HL-60 (cell line): ENCODE results near the gene FYN.

ENCODE experiments used
- TF ChIP-seq, protein P1 (sequence below): IDR thresholded peaks from 2 replicates; pipeline ENCODE4 v1.6.1; 2012; ENCODE audit warnings: low read depth; ENCODE audit not compliant: insufficient replicate concordance
- TF ChIP-seq, protein P2 (sequence below): IDR thresholded peaks from one replicate; pipeline ENCODE4 v1.5.1; 2011; ENCODE audit warnings: low read length, control low read depth, inconsistent platforms; ENCODE audit not compliant: insufficient read depth

DNA sequence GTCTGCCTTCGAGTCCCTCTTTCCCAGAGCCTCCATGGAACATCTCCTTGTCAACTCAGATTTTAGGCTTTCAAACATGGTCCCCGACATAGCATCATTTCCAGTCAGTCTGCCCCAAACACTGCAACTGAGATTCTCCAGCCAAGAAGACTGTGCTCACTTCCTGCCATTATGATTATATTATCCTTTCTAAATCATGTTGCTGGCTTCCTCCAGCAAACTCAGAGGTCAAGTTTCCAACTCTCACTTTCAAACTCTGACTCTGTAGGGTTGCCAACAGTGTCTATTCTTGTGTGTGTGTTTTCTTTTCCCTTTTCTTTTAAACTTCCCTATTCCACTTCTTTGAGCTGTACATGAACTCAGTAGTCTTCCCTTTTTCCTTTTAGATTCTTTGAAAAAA, 206.4 kb downstream of the FYN start:
- TF ChIP-seq, protein P1, sequence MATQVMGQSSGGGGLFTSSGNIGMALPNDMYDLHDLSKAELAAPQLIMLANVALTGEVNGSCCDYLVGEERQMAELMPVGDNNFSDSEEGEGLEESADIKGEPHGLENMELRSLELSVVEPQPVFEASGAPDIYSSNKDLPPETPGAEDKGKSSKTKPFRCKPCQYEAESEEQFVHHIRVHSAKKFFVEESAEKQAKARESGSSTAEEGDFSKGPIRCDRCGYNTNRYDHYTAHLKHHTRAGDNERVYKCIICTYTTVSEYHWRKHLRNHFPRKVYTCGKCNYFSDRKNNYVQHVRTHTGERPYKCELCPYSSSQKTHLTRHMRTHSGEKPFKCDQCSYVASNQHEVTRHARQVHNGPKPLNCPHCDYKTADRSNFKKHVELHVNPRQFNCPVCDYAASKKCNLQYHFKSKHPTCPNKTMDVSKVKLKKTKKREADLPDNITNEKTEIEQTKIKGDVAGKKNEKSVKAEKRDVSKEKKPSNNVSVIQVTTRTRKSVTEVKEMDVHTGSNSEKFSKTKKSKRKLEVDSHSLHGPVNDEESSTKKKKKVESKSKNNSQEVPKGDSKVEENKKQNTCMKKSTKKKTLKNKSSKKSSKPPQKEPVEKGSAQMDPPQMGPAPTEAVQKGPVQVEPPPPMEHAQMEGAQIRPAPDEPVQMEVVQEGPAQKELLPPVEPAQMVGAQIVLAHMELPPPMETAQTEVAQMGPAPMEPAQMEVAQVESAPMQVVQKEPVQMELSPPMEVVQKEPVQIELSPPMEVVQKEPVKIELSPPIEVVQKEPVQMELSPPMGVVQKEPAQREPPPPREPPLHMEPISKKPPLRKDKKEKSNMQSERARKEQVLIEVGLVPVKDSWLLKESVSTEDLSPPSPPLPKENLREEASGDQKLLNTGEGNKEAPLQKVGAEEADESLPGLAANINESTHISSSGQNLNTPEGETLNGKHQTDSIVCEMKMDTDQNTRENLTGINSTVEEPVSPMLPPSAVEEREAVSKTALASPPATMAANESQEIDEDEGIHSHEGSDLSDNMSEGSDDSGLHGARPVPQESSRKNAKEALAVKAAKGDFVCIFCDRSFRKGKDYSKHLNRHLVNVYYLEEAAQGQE = no peak
- TF ChIP-seq, protein P2, sequence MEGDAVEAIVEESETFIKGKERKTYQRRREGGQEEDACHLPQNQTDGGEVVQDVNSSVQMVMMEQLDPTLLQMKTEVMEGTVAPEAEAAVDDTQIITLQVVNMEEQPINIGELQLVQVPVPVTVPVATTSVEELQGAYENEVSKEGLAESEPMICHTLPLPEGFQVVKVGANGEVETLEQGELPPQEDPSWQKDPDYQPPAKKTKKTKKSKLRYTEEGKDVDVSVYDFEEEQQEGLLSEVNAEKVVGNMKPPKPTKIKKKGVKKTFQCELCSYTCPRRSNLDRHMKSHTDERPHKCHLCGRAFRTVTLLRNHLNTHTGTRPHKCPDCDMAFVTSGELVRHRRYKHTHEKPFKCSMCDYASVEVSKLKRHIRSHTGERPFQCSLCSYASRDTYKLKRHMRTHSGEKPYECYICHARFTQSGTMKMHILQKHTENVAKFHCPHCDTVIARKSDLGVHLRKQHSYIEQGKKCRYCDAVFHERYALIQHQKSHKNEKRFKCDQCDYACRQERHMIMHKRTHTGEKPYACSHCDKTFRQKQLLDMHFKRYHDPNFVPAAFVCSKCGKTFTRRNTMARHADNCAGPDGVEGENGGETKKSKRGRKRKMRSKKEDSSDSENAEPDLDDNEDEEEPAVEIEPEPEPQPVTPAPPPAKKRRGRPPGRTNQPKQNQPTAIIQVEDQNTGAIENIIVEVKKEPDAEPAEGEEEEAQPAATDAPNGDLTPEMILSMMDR = no peak
